KBM-7 (cell line): ENCODE measurements around the gene CAMK1D.
"Not testable (repeated sequence)": the region's sequence is repeated elsewhere in the genome, so short reads cannot be mapped to it uniquely, and the experiment has no call there.

Source experiments
- DNase-seq: peaks from one replicate; pipeline ENCODE4 v3.0.0-alpha.2; 2015
- in situ Hi-C: fragments of 300-500 bp; cut with MboI; formaldehyde crosslinking; loops from 2 replicates; pipeline ENCODE4 v1.14.3; 2020; ENCODE audit warnings: low sequenced_read_pairs, low pct_unique_long_range_greater_than_20kb, mixed read lengths

Gene CAMK1D

GRCh38 chr10:12709000-12709401 lies 359.7 kb downstream of the CAMK1D start:
- in situ Hi-C loops = loop anchor here (25.0 kb wide), 1 partner anchor 353 kb away; no protein-coding TSS in a partner anchor
- no peak for DNase-seq

- DNase-seq = no peak
- in situ Hi-C loops = loop anchor here (25.0 kb wide), 1 partner anchor 353 kb away; no protein-coding TSS in a partner anchor
These were observed 360.2 kb downstream of the CAMK1D start for GRCh38 chr10:12709521-12709963.

DNA sequence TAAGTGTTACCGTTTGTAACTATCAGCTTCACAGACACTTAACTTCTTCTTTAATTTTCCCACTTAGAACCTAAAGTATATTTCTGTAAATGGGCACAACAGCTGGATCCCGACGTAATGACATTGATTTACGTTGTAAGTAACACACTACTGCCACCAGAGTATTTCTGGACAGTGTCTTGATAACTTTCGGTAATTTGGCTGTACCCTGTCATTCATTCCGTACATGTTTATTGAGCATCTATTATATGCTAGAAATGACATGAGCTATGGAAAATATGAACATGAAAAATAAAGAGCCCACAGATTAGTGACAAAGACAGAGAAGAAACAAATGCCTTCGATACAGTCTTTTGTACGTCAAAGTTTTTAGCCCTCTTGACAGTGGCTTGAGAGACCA lies 360.8 kb downstream of the CAMK1D start:
- in situ Hi-C loops = loop anchor here (25.0 kb wide), 1 partner anchor 352 kb away; no protein-coding TSS in a partner anchor
- DNase-seq = no peak

DNA sequence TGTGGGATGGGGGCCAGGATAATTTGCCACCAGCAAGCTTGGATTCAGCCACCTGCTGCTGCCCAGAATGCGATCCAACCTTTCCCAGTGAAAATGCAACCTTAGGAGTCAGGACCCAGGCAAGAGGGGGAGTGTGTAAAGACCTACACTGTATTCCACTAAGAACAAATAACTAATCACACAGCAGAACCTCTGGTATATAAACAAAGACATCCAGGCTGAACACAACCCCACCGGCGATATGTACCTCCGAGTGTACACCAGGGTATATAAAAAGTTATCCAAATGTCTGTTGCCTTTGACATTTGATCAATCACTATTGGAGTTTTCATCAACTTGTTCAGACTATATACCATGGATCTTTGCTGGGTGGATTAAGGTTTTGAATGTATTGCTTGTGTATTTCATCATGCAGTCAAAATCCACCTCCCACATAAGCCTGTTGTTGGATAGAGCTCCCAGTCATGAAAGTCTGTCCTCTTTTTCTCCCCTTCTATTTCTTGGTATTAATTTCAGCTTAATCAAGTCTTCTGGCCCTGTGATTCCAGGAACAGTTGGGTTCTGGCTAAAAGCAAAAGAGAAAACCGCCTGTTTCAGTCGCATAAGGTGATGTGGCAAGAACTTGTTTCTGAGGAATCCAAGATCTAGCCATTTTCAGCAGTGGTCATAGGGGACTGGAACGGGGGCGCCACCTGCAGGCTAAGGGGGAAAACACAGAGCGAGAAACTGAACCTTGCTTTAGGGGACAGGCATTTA lies 361.4 kb downstream of the CAMK1D start:
- peak; percentile 89 for DNase-seq
- in situ Hi-C loops = loop anchor here (25.0 kb wide), 1 partner anchor 352 kb away; no protein-coding TSS in a partner anchor

- in situ Hi-C loops = loop anchor here (25.0 kb wide), 1 partner anchor 351 kb away; no protein-coding TSS in a partner anchor
- DNase-seq = no peak
These were observed 362.0 kb downstream of the CAMK1D start for GRCh38 chr10:12711350-12711708.

GRCh38 chr10:12712293-12712983 lies 363.1 kb downstream of the CAMK1D start:
- in situ Hi-C loops = loop anchor here (25.0 kb wide), 1 partner anchor 350 kb away; no protein-coding TSS in a partner anchor
- DNase-seq = no peak

GRCh38 chr10:12712984-12713316 lies 363.6 kb downstream of the CAMK1D start:
- in situ Hi-C loops = loop anchor here (25.0 kb wide), 1 partner anchor 349 kb away; no protein-coding TSS in a partner anchor
- not testable (repeated sequence) for DNase-seq

DNA sequence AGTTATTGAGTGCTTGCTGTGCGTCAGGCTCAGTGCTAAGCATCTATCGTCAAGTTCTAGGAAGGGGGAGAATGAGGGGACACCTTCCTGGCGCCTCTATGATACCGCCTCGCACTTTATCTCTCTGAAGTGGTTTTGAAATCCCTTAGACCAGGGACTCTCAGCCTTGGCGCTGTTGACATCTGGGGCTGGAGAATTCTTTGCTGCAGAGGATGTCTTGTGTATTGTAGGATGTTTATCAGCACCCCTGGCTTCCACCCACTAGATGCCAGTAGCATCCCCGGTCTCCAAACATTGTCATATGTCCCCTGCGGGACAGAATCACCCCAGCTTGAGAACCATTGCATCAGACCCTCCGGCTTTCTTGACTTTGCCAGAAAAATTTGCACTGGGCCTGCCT lies 366.7 kb downstream of the CAMK1D start:
- DNase-seq = no peak
- in situ Hi-C loops = loop anchor here (25.0 kb wide), 1 partner anchor 346 kb away; no protein-coding TSS in a partner anchor

DNA sequence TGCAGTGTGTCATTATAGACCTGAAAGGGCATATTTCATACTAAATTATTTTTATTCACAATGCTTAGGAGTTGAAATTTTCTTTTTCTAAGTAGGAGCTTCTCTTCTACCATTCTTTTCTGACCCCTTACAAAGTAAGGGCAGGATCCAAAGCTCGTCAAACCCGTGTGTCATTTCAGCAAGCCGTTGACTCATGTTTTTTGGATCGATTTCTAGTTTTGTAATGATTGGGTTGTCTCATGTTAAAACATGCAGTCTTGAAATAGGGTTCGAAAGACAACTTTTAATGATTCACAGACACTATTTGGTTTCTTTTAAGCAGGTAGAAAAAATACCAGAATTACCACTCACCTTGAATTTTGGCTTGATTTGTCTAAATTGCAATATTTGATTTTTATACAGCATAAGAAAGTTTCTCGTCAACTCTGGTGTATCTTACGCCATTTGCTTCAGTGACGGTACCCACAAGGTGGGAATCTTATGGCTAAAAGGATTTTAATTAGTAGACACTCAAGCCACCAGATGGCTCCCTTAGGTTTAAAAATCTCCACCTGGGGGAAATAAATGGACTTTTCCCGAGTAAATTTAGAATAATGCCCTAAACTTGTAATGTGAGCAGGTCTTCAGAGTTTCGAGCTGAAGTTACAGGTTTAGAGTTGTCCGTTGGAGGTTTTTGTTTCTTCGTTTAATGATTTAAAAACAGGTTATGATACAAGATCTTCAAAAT lies 368.8 kb downstream of the CAMK1D start:
- DNase-seq = no peak
- in situ Hi-C loops = loop anchor here (25.0 kb wide), 1 partner anchor 344 kb away; no protein-coding TSS in a partner anchor

GRCh38 chr10:12719365-12719764 lies 370.0 kb downstream of the CAMK1D start:
- in situ Hi-C loops = loop anchor here (25.0 kb wide), 1 partner anchor 343 kb away; no protein-coding TSS in a partner anchor
- DNase-seq = no peak

DNA sequence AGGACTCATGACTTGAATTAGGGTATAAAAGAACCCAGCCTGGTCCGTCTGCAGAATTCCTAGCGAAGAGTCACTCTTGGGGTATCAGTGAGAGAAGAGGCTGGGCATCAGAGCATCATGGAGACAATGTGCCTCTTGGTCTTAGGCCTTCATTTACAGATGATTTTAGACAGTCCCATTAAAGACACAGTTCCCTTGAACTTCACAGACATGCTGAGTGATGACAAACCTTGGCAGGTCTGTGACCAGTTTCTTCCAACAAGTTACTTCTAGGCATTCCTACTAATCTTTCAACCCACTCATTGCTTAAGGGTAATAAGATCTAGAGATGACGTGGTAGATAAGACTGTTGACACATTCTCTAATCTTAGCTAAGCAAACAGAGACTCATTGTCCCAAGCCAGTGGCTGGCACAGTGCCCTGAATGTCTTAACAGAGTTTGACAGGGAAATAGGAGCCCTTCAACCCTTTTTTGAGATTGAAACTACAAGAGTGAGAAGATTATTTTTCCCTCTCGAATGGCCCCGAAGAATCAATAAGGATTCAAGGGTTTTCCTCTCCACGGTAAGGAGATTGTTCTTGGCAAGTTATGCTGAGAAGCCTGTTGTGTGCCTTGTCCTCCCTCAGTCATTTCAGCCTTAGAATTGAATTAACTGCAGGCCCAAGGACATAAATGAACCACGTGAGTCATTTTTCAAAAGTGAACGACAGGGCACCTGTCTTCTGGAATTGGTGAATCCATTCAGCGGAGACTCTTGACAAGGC lies 371.1 kb downstream of the CAMK1D start:
- peak; percentile 24 for DNase-seq
- in situ Hi-C loops = loop anchor here (25.0 kb wide), 1 partner anchor 342 kb away; no protein-coding TSS in a partner anchor

DNA sequence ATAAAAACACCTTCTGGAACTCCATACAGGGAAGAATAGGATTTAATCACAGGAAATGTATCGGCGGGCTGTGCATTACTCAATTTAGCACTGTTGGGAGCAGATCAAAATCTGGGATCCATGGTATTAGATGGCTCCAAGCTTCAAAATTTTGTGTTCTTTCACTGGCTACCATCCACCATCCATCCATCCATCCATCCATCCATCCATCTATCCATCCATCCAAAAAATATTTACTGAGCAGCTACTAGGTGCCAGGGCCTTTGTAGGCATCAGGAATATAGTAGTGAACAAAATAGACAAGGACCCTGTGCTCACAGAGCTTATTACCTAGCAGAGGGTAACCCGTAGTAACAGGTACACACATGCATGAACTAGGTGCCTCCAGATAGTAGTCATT lies 372.0 kb downstream of the CAMK1D start:
- in situ Hi-C loops = loop anchor here (25.0 kb wide), 1 partner anchor 341 kb away; no protein-coding TSS in a partner anchor
- no peak for DNase-seq

DNA sequence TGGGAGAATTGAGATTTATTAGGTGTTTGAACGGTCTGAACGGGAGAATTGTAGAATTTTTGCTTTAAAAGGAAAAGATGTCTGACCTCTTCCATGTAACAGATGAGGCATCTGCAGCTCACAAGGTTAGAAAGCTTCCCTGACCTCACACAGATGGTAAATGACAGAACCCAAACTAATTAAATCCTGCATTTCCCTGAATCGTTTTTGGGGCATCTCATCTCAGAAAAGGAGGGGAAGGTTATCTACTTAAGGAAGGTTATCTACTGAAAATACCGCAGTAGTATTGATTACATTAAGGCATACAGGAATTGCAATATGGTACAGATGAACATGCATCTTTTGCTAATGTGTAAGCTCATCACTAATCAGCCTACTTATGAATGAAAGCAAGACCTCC lies 373.9 kb downstream of the CAMK1D start:
- no peak for DNase-seq
- in situ Hi-C loops = loop anchor here (25.0 kb wide), 1 partner anchor 339 kb away; no protein-coding TSS in a partner anchor

GRCh38 chr10:12724807-12725579 lies 375.6 kb downstream of the CAMK1D start:
- in situ Hi-C loops = loop anchor here (25.0 kb wide), 1 partner anchor 337 kb away; no protein-coding TSS in a partner anchor
- no peak for DNase-seq

DNA sequence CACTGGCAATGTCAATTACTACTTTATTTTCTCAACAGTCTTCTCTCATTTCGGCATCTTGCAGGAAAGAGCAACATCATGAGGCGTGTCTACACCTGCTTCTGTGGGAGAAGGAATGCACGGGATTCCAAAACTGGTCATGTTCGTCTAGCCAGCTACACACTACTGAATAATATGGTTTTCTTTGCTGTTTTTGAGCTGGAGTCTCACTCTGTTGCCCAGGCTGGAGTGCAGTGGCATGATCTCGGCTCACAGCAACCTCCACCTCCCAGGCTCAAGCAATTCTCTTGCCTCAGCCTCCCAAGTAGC lies 376.2 kb downstream of the CAMK1D start:
- DNase-seq, in situ Hi-C loops: not testable (repeated sequence)

GRCh38 chr10:12726971-12727831 lies 377.9 kb downstream of the CAMK1D start:
- in situ Hi-C loops = no loop called here
- DNase-seq = no peak

DNA sequence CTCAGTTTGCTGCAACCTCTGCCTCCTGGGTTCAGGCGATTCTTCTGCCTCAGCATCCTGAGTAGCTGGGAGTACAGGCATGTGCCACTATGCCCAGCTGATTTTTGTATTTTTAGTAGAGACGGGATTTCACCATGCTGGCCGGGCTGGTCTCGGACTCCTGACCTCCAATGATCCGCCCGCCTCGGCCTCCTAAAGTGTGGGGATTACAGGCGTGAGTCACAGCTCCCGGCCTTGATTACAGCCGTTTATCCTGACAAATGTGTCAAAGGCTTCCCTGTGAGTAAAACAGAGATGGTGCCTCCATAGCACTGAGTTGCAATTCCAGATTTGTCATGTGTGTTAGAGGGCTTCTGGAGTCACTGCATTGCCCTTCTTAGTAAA lies 378.5 kb downstream of the CAMK1D start:
- in situ Hi-C loops = no loop called here
- no peak for DNase-seq
